Measurements from ENCODE around the gene GDI2.
"Not testable (repeated sequence)": the region's sequence is repeated elsewhere in the genome, so short reads cannot be mapped to it uniquely, and the experiment has no call there.

GDI2 gene

DNA sequence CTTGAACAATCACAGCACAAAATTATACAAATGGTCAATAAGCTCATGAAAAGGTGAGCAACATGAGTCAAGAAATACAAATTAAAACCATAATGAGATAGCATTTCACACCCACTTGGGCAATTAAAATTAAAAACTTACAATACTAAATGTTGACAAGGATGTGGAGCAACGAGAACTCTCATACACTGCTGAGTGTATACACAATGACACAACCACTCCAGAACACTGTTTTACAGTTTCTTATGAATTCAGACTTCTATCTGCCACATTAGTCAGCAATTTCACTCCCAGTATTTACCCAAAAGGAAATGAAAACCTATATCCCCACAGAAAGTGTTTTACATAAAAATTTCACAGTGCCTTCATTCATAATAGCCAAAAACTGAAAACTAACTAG is 31.1 kb downstream of the GDI2 start:
- DNase-seq (ENCODE audit: low spot score), result no peak

GRCh38 chr10:5779730-5780129 is 33.5 kb downstream of the GDI2 start:
- no peak for DNase-seq (ENCODE audit: low spot score)

GRCh38 chr10:5777758-5778157 is 35.5 kb downstream of the GDI2 start:
- DNase-seq (ENCODE audit: low spot score), result not testable (repeated sequence)

GRCh38 chr10:5776881-5777197 is 36.4 kb downstream of the GDI2 start:
- DNase-seq (ENCODE audit: low spot score), result peak; percentile 69

DNA sequence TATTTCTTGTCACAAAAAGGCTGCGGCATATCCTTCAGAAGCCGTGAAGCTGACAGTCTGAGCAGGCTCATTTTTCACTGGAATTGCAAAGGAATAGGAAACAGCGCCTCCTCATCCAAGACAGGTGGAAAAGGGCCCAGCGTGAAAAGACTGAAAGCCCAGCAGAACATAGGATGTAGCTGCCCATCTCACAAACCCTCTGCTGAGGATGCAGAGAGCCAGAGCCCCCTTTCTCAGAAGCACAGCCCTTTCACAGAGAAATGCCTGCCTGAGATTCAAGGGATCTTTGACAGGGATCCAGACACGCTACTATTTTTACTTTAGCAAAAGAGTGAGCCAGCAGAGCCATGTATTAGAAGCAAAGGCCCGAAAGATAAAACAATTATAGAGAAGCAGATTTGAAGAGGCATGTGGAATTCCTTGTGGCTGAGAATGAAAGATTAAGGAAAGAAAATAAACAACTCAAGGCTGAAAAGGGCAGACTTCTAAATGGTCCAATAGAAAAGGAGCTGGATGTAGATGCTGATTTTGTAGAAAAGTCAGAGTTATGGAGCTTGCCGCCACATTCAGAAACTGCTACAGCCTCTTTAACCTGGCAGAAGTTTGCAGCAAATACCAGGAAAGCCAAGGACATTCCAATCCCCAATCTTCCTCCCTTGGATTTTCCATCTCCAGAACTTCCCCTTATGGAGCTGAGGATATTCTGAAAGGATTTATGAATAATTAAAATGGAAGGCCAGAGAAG is 36.9 kb downstream of the GDI2 start:
- DNase-seq (ENCODE audit: low spot score), result peak; percentile 13

DNA sequence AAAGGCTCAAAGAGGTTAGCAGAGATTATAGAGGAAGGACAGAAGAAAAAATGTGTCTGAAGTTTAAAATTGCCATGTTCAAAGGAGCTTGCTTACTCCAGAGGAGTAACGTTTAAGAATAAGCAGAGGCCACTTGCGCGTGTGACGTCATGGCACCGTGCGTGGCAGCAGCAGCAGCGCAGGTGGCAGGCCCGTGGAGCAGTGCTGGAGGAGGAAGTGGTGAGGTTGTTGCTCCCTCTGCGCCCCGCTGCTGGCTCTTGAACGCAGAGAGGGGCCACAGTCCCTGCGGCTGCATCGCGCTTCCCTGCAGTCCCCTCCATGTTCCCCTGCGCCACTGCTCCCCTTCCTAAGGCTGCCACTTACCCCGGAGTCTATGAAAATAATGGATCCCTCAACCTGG is 37.5 kb downstream of the GDI2 start:
- no peak for DNase-seq (ENCODE audit: low spot score)

- DNase-seq (ENCODE audit: low spot score), result no peak
Measured at GRCh38 chr10:5774987-5775620, 38.1 kb downstream of the GDI2 start.

DNA sequence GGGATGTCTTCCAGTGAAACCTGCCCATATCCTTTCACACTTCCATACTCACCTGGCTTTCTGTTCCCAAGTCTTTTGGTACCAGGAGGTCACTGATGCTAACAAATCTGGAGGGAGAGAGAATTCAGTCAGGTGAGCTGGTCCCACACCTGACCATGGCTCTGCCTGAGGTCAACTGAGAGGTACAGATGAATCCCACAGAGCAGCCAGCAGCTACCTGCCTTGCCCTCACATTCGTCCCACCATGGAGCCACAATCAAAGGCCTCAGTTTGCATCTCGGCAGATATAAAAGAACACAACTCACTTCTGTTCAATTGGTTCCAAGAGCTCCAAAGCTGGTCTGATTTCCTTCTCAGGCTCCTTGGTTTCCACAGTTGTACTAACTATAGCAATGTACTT is 47.0 kb downstream of the GDI2 start:
- DNase-seq (ENCODE audit: low spot score), result no peak

DNA sequence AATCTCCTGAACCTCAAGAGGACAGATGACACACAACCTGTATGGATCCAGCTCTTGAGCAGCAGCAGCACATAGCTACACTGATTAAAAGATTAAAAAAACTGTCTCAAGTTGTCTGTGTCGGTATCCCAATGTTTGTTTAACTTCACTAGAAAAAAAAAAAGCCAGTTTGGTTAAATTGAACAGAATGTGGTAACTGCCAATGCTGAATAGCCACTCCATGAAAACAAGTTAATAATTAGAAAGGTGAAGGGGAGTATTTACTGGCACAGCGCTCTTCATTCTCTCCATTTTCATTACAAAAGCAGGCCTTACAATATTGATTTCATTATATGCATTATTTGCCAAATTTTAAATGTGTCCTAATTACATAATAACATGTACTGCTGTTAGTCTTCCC is 47.6 kb downstream of the GDI2 start:
- no peak for DNase-seq (ENCODE audit: low spot score)

DNA sequence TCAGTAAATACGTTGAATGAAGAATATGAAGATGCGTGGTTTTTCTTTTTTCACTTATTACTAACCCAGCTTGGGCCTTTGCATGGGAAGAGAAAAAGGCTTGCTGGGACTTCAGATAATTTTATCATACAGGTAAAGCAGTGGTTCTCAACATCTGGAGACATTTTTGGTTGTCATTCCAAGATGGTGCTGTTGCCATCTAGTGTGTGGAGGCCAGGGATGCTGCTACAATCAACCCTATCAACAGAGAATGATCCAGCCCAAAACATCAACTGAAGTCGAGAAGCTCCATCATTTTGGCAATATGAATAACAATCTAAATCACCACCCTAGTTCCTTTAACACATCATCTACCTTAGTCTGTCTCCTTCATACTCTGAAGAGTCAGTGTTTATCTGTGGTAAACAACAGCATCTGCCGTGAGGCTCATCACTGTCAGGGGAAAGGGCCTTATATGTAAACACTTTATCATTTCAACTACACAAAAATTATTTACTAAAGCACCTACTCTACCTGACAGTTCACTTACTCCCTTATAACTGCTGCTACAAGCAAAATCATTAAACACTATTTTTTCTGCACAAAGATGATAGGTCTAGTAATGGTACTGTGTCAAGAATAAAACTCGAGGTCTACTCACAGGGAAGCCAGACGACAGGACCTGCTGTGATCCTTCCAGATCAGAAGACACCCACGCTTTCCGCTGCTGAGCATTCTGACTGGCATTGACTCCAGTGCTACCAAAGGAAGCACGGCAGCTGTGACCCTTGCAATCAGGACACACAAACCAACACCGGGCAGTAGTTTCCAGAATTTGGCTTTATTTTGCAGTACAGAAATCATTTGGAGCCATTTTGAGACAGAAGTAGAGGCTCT is 48.6 kb downstream of the GDI2 start:
- no peak for DNase-seq (ENCODE audit: low spot score)

DNA sequence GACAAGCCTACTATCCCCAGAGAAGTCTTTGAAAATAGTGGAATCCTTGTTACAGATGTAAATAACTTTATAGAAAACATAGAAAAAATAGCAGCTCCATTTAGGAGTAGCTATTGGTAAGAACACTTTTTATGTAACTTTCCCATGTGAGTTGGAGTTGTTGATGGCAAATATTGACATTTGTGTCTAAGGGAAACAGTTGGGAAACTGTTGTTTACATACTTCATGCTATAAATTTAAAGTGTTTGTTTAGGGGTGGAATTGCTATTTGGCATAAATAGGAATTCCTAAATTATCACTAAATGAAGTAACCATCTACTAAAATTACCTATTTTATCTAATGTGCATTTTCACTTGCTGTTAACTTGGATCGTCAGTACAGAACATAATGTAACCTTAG is 50.7 kb downstream of the GDI2 start:
- no peak for DNase-seq (ENCODE audit: low spot score)

DNA sequence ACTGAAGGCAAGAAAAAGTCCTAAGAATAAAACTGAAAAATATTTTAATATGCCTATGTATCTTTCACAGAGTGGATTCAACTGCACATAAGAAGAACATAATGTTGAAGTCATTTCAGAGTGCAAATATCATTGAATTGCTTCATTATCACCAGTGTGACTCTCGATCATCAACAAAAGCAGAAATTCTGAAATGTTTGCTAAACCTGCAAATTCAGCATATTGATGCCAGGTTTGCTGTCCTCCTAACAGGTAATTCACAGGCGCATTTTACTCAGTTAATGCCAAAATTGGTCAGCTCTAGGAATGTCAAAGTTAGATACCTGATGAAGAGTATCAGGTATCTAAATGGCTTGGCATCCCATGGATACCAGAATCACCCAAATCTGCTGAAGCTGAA is 52.0 kb downstream of the GDI2 start:
- no peak for DNase-seq (ENCODE audit: low spot score)

DNA sequence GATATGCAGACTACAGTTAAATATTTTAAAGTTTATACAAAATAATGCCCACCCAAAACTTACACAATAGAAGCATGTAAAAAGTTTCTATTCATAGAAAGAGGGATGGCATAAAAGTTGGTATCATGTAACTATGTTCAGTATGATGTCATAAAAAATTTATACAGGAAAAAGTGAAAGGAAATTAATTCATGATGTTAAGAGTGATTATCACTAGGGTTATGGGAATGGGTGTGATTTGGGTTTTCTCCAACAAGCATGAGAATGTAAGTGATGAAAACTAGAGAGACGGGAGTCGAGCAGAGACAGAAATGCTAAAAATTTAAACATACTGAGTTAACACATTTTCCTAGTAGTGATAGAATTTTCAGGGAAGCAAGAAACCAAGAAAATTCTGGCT is 52.7 kb downstream of the GDI2 start:
- no peak for DNase-seq (ENCODE audit: low spot score)

DNA sequence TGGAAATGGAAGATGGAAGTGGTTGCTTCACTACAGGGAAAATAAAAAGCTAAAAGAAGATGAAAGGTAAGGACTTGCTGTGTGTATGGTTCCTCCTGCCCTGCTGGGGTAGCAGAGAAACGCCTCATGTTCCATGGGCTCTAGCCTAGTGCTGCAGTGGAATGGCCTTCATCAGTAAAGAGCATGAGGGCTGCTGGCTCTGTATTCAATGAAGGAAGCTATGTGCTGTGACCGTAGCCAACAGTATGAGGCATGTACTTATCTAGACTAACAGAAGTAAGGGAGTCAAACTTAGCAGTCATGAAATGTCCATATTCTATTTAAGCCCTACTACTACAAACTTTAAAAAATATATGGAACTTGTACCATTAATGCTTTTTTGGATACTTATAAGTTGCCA is 54.3 kb downstream of the GDI2 start:
- no peak for DNase-seq (ENCODE audit: low spot score)

GRCh38 chr10:5757766-5758517 is 55.3 kb downstream of the GDI2 start:
- no peak for DNase-seq (ENCODE audit: low spot score)

DNA sequence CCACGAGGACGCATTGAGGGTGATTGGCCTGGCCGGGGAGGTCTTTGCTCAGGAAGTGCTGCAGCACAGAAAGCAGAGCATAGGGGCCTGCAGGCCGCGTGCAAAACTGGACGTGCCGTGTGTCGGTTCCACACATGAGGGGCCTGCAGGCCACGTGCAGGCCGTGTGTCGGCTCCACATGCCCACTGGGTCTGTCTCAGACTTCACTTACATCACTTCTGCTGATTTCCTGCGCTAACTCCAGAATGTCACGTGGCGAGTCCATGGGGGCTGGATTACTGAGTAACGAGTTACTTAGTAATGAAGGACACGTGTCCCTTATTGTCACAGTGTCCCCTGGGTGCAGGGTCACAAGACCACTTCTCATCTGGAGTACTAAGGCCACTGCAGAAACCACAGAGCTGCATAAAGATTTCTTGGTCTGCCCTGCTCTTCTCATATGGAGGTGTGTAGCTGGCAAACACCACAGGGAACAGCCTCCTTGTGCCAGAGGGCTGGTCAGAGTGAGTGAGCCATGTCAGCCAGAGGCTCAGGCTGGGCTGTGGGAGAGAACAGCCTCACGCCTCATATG is 60.8 kb downstream of the GDI2 start:
- DNase-seq (ENCODE audit: low spot score), result peak; percentile 73

DNA sequence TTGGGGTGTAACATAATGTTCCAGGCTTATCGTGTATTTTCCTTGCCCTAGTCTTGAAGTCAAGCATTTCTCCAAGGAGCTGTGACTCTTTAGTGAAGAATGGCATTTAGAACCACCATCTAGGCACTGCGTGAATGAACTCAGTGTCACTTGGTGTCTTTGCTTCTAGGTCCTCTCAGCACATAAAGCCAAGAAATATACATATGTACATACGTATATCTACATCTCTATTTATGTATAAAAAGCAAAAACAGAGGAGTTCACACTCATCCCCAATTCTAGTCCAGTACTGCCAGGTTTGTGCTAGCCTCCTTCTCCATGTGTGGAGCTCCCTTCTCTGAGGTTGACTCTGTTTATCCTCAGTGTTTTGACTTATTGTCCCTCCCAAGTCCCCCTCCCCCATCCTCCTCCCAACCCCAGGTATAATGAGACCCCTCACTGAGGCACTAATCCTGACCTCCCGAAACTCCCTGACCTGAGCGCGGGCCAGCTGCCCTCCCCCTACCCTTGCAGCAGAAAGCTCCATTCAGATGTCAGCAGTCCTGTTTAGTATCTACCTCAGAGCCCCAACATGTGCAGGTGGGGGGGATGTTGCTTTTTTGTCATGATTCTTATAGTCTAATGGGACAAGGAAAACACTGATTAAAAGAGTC is 61.5 kb downstream of the GDI2 start:
- no peak for DNase-seq (ENCODE audit: low spot score)

DNA sequence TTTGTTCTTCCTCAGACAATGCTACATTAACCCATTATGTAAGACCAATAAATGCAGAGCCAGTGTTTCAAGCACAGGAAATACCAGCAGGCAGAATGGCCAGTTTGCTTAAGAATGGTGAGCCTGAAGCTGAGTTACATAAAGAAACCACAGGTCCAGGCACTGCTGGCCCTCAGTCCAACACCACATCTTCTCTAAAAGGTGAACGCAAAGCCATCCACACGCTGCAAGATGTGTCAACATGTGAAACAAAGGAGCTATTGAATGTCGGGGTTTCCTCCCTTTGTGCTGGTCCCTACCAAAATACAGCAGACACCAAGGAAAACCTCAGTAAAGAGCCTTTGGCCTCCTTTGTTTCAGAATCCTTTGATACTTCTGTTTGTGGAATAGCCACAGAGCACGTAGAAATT is 64.8 kb downstream of the GDI2 start:
- DNase-seq (ENCODE audit: low spot score), result no peak

GRCh38 chr10:5746197-5746596 is 67.0 kb downstream of the GDI2 start:
- DNase-seq (ENCODE audit: low spot score), result no peak

- no peak for DNase-seq (ENCODE audit: low spot score)
Measured at GRCh38 chr10:5744849-5745248, 68.4 kb downstream of the GDI2 start.

- DNase-seq (ENCODE audit: low spot score), result no peak
Measured at GRCh38 chr10:5743736-5744135, 69.5 kb downstream of the GDI2 start.

GRCh38 chr10:5742116-5742515 is 71.1 kb downstream of the GDI2 start:
- DNase-seq (ENCODE audit: low spot score), result no peak

Measured in AG20443 (cell line).